ENCODE results near the gene SIN3B.

Gene SIN3B

GRCh38 chr19:16893686-16893989, 64.4 kb downstream of the SIN3B start:
- no peak for ATAC-seq (ENCODE audit: low read depth)
- Histone ChIP-seq H3K27ac (ENCODE audit: poor library complexity, severe bottlenecking) (no peak overlapping the region), H3K27me3 (ENCODE audit: insufficient read depth, poor library complexity, severe bottlenecking) (no peaks in the 10 kb centered on the region), H3K36me3 (ENCODE audit: low read depth) (no peaks in the 10 kb centered on the region), H3K4me3 (ENCODE audit: severe bottlenecking) (no peak overlapping the region), H3K4me1 (ENCODE audit: insufficient read depth, poor library complexity, severe bottlenecking) (no peaks in the 10 kb centered on the region), H3K9me3 (ENCODE audit: severe bottlenecking) (no peaks in the 10 kb centered on the region)
- DNase-seq (ENCODE audit: low spot score) = no peak
- no peak for TF ChIP-seq CTCF (IDR thresholded peaks at IDR 0.05; ENCODE audit: poor library complexity, severe bottlenecking)

GRCh38 chr19:16894080-16894479, 64.9 kb downstream of the SIN3B start:
- no peak for TF ChIP-seq CTCF (IDR thresholded peaks at IDR 0.05; ENCODE audit: poor library complexity, severe bottlenecking)
- DNase-seq (ENCODE audit: low spot score) (no peak), ATAC-seq (ENCODE audit: low read depth) (no peak)
- H3K9me3 ChIP-seq (ENCODE audit: severe bottlenecking) = no peaks in the 10 kb centered on the region
- H3K36me3 ChIP-seq (ENCODE audit: low read depth) = no peaks in the 10 kb centered on the region
- H3K4me1 ChIP-seq (ENCODE audit: insufficient read depth, poor library complexity, severe bottlenecking) = no peaks in the 10 kb centered on the region
- H3K27ac ChIP-seq (ENCODE audit: poor library complexity, severe bottlenecking) = no peak overlapping the region
- H3K4me3 ChIP-seq (ENCODE audit: severe bottlenecking) = no peak overlapping the region
- H3K27me3 ChIP-seq (ENCODE audit: insufficient read depth, poor library complexity, severe bottlenecking) = no peaks in the 10 kb centered on the region

- Histone ChIP-seq H3K36me3 (ENCODE audit: low read depth) (no peaks in the 10 kb centered on the region), H3K4me1 (ENCODE audit: insufficient read depth, poor library complexity, severe bottlenecking) (no peaks in the 10 kb centered on the region), H3K27me3 (ENCODE audit: insufficient read depth, poor library complexity, severe bottlenecking) (no peaks in the 10 kb centered on the region), H3K9me3 (ENCODE audit: severe bottlenecking) (no peaks in the 10 kb centered on the region), H3K4me3 (ENCODE audit: severe bottlenecking) (no peak overlapping the region), H3K27ac (ENCODE audit: poor library complexity, severe bottlenecking) (no peak overlapping the region)
- TF ChIP-seq CTCF (IDR thresholded peaks at IDR 0.05; ENCODE audit: poor library complexity, severe bottlenecking) = no peak
- ATAC-seq (ENCODE audit: low read depth) (no peak), DNase-seq (ENCODE audit: low spot score) (no peak)
Measured at GRCh38 chr19:16895467-16896145, 66.4 kb downstream of the SIN3B start.

- no peaks in the 10 kb centered on the region for H3K36me3 ChIP-seq (ENCODE audit: low read depth)
- no peaks in the 10 kb centered on the region for H3K9me3 ChIP-seq (ENCODE audit: severe bottlenecking)
- H3K4me1 ChIP-seq (ENCODE audit: insufficient read depth, poor library complexity, severe bottlenecking) = no peaks in the 10 kb centered on the region
- ATAC-seq (ENCODE audit: low read depth) = peak; percentile 18; the same call in 2 of the 3 replicates
- no peak overlapping the region for H3K27ac ChIP-seq (ENCODE audit: poor library complexity, severe bottlenecking)
- TF ChIP-seq CTCF (IDR thresholded peaks at IDR 0.05; ENCODE audit: poor library complexity, severe bottlenecking) = no peak
- DNase-seq (ENCODE audit: low spot score) = no peak
- H3K27me3 ChIP-seq (ENCODE audit: insufficient read depth, poor library complexity, severe bottlenecking) = no peaks in the 10 kb centered on the region
- peak overlapping the region; percentile 28 for H3K4me3 ChIP-seq (ENCODE audit: severe bottlenecking)
Measured at GRCh38 chr19:16896146-16897028, 67.2 kb downstream of the SIN3B start.

Data from RWPE2 (cell line).